ENCODE measurements around the gene ATG7. TPM values are rescaled to one million over a fixed set of nuclear protein-coding genes. Genes with fewer than 3 reads are reported as not detected.
A peak's percentile ranks its signal among the peaks of the same experiment; 100 is the strongest.

Gene ATG7
- total and polyA plus RNA-seq, 11 donors: 4.4 to 45.1 (median 14.4) TPM

DNA sequence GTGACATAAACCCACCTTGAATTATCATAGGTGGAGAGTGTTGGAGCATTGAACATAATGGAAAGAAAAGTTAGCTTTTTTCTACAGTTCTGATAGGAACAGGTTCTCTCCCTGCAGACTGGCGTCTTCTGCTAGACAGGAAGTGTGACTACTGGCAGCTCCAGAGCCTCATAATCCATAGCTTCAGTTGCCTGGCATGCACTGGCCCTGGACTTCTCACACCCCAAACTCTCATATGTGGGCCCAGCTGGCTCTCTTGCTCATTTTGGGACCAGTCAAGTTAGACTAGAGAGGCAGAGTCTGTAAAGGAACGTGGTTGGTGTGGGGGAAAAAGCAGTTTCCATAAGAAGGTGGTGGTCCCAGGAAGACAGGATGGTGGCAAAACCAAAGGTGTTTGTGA is 191.4 kb downstream of the ATG7 start:
- no peak for TF ChIP-seq POLR2A (IDR thresholded peaks at IDR 0.05)
- TF ChIP-seq CTCF (IDR thresholded peaks at IDR 0.05): no peak
- DNase-seq (no peak), ATAC-seq (no peak)
- intact Hi-C loops (cut with DNase I): loop anchor here in 4 of 10 donors (5.0 to 10.0 kb wide), 4 partner anchors 54 to 181 kb away; partner anchors contain the start of gene VGLL4 (in 2 of the 4)
- Histone ChIP-seq H3K27me3 (no peaks in the 10 kb centered on the region), H3K4me1 (peaks cover 0 to 36% (median 21%) of the 10 kb centered on the region in 12 donors), H3K9me3 (no peaks in the 10 kb centered on the region), H3K27ac (peak overlapping the region in 1 of 12 donors; percentile 27), H3K4me3 (no peak overlapping the region), H3K36me3 (peaks cover 0 to 11% (median 0%) of the 10 kb centered on the region in 9 donors)
- WGBS, 4 donors: 93 to 99% (median 95%) methylated on average over 2 of the region's 2 CpGs

DNA sequence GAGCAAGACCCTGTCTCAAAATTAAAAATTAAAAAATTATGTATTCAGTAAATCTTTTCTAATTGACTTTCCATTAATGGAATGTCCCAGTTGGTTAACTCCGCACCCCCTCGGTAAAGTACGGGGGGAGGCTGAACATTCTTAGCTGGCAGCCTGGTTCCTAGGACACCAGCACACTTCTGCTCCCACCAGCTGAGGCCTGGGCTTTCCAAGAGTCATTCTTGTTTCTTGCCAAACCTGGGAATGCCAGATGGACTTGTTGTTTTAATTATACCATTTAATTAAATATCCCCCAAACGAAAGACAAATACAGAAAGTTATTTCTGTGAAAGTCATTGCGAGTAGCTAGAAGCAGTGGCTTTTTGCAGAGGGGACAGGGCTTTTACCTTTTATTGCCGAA is 192.2 kb downstream of the ATG7 start:
- ATAC-seq: no peak
- peaks cover 0 to 15% (median 0%) of the 10 kb centered on the region in 9 donors for H3K36me3 ChIP-seq
- H3K9me3 ChIP-seq: no peaks in the 10 kb centered on the region
- H3K4me1 ChIP-seq: peaks cover 0 to 36% (median 21%) of the 10 kb centered on the region in 12 donors
- H3K4me3 ChIP-seq: no peak overlapping the region
- no peak for DNase-seq
- H3K27me3 ChIP-seq: no peaks in the 10 kb centered on the region
- intact Hi-C loops (cut with DNase I): loop anchor here in 4 of 10 donors (5.0 to 10.0 kb wide), 4 partner anchors 53 to 180 kb away; partner anchors contain the start of gene VGLL4 (in 2 of the 4)
- WGBS, 4 donors: 89 to 94% (median 93%) methylated on average over 6 of the region's 6 CpGs
- TF ChIP-seq CTCF (IDR thresholded peaks at IDR 0.05): no peak
- no peak for TF ChIP-seq POLR2A (IDR thresholded peaks at IDR 0.05)
- H3K27ac ChIP-seq: peak overlapping the region in 4 of 12 donors; percentile 13 to 90 (median 80)

DNA sequence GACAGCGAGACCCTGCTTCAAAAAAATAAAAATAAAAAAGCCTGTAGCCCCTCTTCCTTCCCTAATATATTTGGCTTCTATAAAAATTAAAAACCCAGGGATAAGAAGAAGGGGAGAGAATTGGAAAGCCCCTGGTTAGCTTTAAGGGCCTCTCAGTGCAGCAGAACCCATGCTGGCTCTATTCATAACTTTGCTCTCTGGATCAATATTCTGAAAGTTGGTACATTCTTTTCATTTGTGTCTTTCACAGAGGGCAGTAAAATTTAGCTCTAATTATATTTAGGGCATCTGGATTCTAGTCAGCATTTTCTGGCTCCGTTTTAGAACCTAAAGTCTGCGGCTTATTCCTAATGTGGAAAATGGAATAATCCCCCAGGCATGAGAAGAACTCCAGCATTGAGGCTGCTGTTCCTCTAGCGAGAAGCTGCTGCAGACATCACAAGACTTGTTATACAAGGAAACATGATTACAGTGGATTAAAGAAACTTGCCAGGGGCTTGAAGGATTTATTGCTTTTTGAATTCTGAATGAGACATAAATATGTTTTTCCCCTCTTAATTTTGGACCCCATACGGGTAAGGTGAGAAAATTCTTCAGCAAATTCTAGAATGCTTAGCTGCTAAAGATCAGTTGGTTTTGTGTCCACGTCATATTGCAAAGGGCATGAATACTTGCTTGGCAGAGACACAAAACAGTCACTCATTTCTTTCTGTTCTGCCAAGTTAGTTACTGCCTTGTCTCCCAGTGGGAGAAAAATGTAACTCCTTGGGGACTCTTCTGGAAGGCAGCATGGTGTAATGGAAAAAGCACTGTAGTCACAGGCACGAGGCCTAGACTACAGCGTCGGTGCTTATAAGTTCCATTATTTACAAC is 193.8 kb downstream of the ATG7 start:
- TF ChIP-seq POLR2A (IDR thresholded peaks at IDR 0.05): no peak
- no peak for TF ChIP-seq CTCF (IDR thresholded peaks at IDR 0.05)
- peak; percentile 91 to 94 (median 93) for ATAC-seq
- peaks cover 0 to 36% (median 21%) of the 10 kb centered on the region in 12 donors for H3K4me1 ChIP-seq
- peak in 4 of 5 donors; percentile 45 to 70 (median 61) for DNase-seq
- H3K4me3 ChIP-seq: no peak overlapping the region
- no peaks in the 10 kb centered on the region for H3K9me3 ChIP-seq
- H3K27ac ChIP-seq: peak overlapping the region; percentile 73 to 94 (median 84)
- peaks cover 0 to 17% (median 0%) of the 10 kb centered on the region in 9 donors for H3K36me3 ChIP-seq
- no peaks in the 10 kb centered on the region for H3K27me3 ChIP-seq
- 34 to 39% (median 36%) methylated on average over 9 of the region's 9 CpGs for WGBS, 4 donors
- intact Hi-C loops (cut with DNase I): loop anchor here in 3 of 10 donors (1.0 to 10.0 kb wide), 4 partner anchors 43 to 179 kb away; partner anchors contain the start of gene VGLL4 (in 2 of the 3)

DNA sequence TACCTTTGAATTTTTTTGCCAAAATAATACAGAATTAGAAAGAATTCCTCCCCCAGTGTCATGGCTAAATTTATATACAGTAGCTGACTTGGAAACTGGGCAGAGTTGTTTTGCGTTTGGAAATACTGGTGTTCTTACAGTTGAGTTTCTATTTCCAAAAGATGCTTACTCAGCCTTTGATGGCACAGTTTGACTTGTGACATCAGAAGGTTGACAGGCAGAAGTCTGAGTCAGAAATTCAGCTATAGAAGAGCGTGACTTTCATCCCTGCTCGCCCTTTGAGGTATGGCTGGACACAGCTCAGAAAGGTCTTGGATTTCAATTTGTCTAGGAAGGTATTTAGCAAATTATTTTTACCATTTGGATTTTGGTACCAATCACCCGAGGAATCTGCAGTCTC is 195.7 kb downstream of the ATG7 start:
- no peak for ATAC-seq
- peak overlapping the region in 4 of 12 donors; percentile 6 to 90 (median 76) for H3K27ac ChIP-seq

More for the DNA sequence above, 195.7 kb downstream of the ATG7 start:
- Histone ChIP-seq H3K4me1 (peaks cover 0 to 36% (median 21%) of the 10 kb centered on the region in 12 donors), H3K4me3 (no peak overlapping the region), H3K27me3 (no peaks in the 10 kb centered on the region), H3K9me3 (no peaks in the 10 kb centered on the region), H3K36me3 (peaks cover 0 to 18% (median 0%) of the 10 kb centered on the region in 9 donors)
- intact Hi-C loops (cut with DNase I): loop anchor here in 2 of 10 donors (5.0 to 10.0 kb wide), 3 partner anchors 67 to 177 kb away; partner anchors contain the start of gene VGLL4 (in 2 of the 2)
- 84 to 92% (median 90%) methylated on average over 4 of the region's 4 CpGs for WGBS, 4 donors
- no peak for TF ChIP-seq CTCF (IDR thresholded peaks at IDR 0.05)
- no peak for TF ChIP-seq POLR2A (IDR thresholded peaks at IDR 0.05)
- no peak for DNase-seq

Measured in heart left ventricle (tissue), 16 donors.